ENCODE data around the gene BUD23.

GRCh38 chr7:73737491-73738219 lies 54.3 kb downstream of the BUD23 start:
- TF ChIP-seq CTCF (IDR thresholded peaks at IDR 0.05) (no peak), POLR2A (IDR thresholded peaks at IDR 0.05) (no peak)

Measured in tibial nerve (tissue), 3 donors.